Rectal smooth muscle tissue (tissue), 1 donor: ENCODE results near the gene NPR3.

Experiments used
- H3K27ac ChIP-seq: one replicate; pipeline ENCODE4 v1.7.0; 2013; ENCODE audit warnings: low read depth, low read length, inconsistent platforms
- H3K27me3 ChIP-seq: one replicate; pipeline ENCODE4 v1.7.0; 2013; ENCODE audit warnings: low read length; ENCODE audit not compliant: control insufficient read depth, insufficient read depth
- H3K36me3 ChIP-seq: one replicate; pipeline ENCODE4 v1.7.0; 2013; ENCODE audit warnings: low read length; ENCODE audit not compliant: control insufficient read depth, insufficient read depth
- H3K4me1 ChIP-seq: one replicate; pipeline ENCODE4 v1.7.0; 2013; ENCODE audit warnings: low read length; ENCODE audit not compliant: control insufficient read depth, insufficient read depth
- H3K4me3 ChIP-seq: one replicate; pipeline ENCODE4 v1.7.0; 2013; ENCODE audit warnings: low read length
- H3K9ac ChIP-seq: one replicate; pipeline ENCODE4 v1.7.0; 2013; ENCODE audit warnings: low read length

The NPR3 gene

GRCh38 chr5:32714836-32715235 lies 3.7 kb downstream of the NPR3 start:
- H3K27ac ChIP-seq, result peak overlapping the region; percentile 48
- H3K36me3 ChIP-seq, result no peaks in the 10 kb centered on the region
- H3K27me3 ChIP-seq, result peaks cover 4% of the 10 kb centered on the region
- H3K4me3 ChIP-seq, result no peak overlapping the region
- H3K4me1 ChIP-seq, result no peaks in the 10 kb centered on the region
- no peak overlapping the region for H3K9ac ChIP-seq

DNA sequence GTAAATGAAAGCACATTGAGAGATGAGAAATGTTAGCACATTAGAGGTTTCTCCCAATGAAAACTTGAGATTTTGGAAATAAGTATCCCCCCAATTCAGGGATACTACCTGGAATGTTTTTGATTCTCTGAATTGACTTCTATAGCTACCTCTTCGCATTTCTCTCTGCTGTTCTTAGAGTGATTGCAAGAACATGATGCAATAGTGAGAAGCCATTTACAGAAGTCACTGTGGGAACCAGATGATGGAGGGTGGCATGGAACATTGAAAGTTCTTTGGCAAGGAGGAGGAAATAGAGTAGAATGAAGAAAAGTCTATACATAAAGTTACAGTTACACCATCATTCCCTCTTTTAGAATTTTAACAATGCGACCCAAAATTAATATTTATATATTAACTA lies 9.2 kb downstream of the NPR3 start:
- Histone ChIP-seq H3K36me3 (no peaks in the 10 kb centered on the region), H3K4me1 (no peaks in the 10 kb centered on the region), H3K4me3 (no peak overlapping the region), H3K27me3 (no peaks in the 10 kb centered on the region), H3K27ac (no peak overlapping the region), H3K9ac (no peak overlapping the region)

DNA sequence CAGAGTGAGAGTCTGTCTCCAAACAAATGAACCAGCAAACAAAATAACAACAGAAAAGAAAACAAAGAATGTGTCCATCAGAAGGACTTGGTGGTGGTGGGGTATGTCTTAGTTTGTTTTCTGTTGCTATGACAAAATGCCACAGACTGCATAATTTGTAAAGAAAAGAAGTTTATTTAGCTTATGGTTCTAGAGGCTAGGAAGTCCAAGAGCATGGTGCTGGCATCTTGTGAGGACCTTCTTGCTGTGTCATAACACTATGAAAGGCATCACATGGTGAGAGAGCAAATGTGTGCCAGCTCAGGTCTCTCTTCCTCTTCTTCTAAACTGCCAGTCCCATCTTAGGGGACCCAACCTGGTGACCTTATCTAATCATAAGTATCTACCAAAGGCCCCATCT lies 10.5 kb downstream of the NPR3 start:
- no peak overlapping the region for H3K4me3 ChIP-seq
- no peaks in the 10 kb centered on the region for H3K27me3 ChIP-seq
- H3K4me1 ChIP-seq, result no peaks in the 10 kb centered on the region
- H3K27ac ChIP-seq, result no peak overlapping the region
- no peaks in the 10 kb centered on the region for H3K36me3 ChIP-seq
- no peak overlapping the region for H3K9ac ChIP-seq

DNA sequence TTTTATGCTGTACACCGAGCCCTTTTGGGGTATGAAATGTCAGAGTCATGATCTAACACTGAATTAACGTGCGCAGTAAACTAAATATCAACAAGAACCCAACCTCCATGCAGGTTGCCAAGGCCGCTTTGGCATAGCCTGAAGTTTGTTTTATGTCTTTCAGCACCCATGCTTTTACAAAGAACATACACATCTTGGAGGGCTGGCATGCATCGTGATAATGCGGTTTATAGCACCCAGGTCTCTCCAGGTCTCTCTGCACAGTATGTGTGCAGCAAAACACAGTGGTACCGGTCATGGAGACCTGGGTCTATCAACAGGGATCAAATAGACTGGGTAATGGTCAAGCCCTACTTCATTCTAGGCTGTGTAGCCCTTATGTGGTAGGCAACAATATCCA lies 11.8 kb downstream of the NPR3 start:
- peak overlapping the region; percentile 60 for H3K27ac ChIP-seq
- H3K4me1 ChIP-seq, result no peaks in the 10 kb centered on the region
- no peaks in the 10 kb centered on the region for H3K36me3 ChIP-seq
- no peak overlapping the region for H3K9ac ChIP-seq
- no peaks in the 10 kb centered on the region for H3K27me3 ChIP-seq
- H3K4me3 ChIP-seq, result no peak overlapping the region

GRCh38 chr5:32724526-32724925 lies 13.4 kb downstream of the NPR3 start:
- Histone ChIP-seq H3K9ac (no peak overlapping the region), H3K4me1 (no peaks in the 10 kb centered on the region), H3K27ac (no peak overlapping the region), H3K4me3 (no peak overlapping the region), H3K36me3 (no peaks in the 10 kb centered on the region), H3K27me3 (no peaks in the 10 kb centered on the region)

DNA sequence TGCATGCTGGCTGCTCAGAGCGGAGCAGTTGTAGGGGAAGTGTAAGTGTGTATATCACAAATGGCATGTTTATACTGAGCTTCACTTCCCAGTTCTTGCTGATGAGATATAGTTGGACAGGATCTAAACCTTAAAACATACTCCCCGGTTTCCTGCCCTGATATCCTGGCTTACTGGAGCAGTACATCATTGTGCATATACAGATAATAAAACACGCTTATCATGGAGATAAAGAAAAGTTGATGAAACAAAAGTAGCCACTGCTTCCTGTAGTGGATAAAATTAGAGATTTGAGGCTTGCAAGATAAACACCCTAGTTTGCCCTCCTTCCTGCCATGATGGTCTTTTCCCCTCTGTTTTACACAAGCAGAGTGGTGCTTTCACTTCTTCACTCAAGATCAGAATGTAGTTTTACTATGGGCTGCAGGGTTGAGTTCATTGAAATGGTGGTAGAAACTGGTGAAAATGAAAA lies 15.0 kb downstream of the NPR3 start:
- Histone ChIP-seq H3K4me1 (no peaks in the 10 kb centered on the region), H3K27ac (peak overlapping the region; percentile 16), H3K27me3 (no peaks in the 10 kb centered on the region), H3K9ac (no peak overlapping the region), H3K36me3 (no peaks in the 10 kb centered on the region), H3K4me3 (no peak overlapping the region)

DNA sequence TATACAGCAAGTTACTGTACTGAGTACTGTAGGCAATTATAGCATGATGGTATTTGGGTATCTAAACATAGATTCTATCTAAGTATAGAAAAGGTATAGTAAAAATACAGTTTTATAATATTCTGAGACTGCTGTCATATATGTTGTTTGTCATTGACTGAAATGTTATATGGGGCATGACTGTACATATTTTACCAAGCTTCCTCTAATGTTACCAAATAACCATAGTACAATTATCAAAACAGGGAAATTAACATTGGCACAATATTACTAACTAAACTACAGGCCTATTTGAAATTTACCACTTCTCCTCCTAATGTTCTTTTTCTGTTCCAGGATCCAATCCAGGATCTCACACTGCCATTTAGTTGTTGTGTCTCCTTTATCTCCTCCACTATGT lies 18.5 kb downstream of the NPR3 start:
- H3K4me1 ChIP-seq, result peaks cover 2% of the 10 kb centered on the region
- H3K36me3 ChIP-seq, result no peaks in the 10 kb centered on the region
- H3K27ac ChIP-seq, result no peak overlapping the region
- H3K4me3 ChIP-seq, result no peak overlapping the region
- no peak overlapping the region for H3K9ac ChIP-seq
- H3K27me3 ChIP-seq, result no peaks in the 10 kb centered on the region

DNA sequence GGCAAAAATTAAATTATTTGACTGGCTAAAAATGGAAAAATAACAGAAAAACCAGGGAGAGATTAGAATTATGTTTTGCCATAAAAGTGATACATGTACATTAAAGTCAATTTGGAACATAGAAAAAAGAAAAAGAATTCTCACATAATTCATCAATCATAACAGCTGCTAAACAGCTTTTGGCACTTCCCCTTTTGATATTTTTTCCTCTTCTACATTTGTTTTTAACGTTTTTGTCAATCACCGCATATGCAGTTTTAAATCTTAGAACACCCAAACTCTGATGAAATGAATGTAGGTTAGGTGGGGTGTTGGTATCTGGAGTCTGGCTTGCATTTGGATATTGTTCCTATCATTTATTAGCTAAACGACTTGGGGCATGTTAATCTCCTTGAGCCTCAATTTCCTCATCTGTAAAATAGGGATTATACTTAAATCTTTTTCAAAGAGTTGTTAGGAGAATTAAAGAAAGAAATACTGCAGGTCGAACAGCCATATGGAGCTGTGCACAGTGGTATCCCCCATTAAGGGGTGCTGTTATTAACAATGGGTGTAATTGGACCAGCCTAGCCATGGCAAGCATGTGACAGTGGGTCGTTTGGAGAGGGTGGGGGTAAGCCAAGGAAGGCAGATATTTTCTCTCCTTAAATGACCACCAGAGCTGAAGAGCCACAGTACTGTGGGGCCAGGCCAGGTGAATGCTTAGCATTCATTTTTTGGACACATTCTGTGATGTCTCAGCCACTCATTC lies 22.6 kb downstream of the NPR3 start:
- Histone ChIP-seq H3K9ac (no peak overlapping the region), H3K36me3 (no peaks in the 10 kb centered on the region), H3K27ac (no peak overlapping the region), H3K4me3 (no peak overlapping the region), H3K27me3 (no peaks in the 10 kb centered on the region), H3K4me1 (peaks cover 2% of the 10 kb centered on the region)

DNA sequence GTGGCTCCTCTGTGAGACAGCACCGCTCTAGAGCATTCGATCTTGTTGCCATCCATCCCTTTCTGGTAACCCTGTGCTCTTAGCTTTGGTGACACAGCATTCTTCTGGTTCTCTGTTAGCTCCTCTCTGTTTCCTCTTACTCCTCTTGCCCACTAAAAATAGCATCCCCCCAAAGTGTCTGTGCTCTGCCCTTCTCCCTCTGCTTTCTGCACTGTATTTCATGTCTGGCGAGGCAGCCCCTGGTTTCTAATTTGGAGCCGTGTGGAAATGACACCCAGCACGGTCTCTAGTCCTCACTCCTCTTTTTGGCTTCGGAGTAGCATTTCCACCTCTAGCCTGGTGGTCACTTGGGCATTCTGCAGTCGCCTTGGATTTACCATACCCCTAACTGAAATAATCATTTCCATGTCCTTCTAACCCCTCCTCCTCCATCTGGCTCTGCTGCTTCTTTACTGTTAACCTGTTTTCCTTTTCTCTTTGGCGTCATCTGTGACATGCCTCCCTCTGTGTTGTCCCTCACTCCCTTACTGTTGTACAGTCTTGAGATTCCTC lies 23.8 kb downstream of the NPR3 start:
- H3K9ac ChIP-seq, result no peak overlapping the region
- H3K27me3 ChIP-seq, result no peaks in the 10 kb centered on the region
- no peak overlapping the region for H3K4me3 ChIP-seq
- H3K4me1 ChIP-seq, result peaks cover 2% of the 10 kb centered on the region
- H3K36me3 ChIP-seq, result no peaks in the 10 kb centered on the region
- H3K27ac ChIP-seq, result no peak overlapping the region

- Histone ChIP-seq H3K4me3 (no peak overlapping the region), H3K9ac (no peak overlapping the region), H3K36me3 (no peaks in the 10 kb centered on the region), H3K27ac (no peak overlapping the region), H3K4me1 (peaks cover 2% of the 10 kb centered on the region), H3K27me3 (no peaks in the 10 kb centered on the region)
Measured at GRCh38 chr5:32735512-32735911, 24.4 kb downstream of the NPR3 start.

DNA sequence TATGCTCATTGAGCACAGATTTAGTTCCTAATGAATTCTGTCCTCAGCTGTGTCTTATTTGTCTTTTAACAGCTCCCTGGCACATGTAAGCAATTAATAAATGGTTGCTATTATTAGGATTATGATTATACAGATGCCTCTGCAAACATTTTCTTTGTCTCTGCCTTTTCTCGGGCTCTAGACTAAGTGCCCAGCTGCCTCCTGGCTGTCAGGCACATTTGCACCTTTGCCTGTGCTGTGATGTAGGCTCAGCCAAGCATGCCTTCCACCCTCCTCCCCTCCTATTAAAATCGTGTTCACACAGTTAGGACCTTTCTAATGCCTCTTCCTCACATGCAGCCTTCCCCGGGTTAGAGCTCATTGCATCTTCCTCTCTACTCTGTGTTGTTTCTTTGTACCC lies 25.7 kb downstream of the NPR3 start:
- no peak overlapping the region for H3K9ac ChIP-seq
- no peak overlapping the region for H3K4me3 ChIP-seq
- no peak overlapping the region for H3K27ac ChIP-seq
- H3K4me1 ChIP-seq, result peaks cover 2% of the 10 kb centered on the region
- no peaks in the 10 kb centered on the region for H3K27me3 ChIP-seq
- H3K36me3 ChIP-seq, result no peaks in the 10 kb centered on the region

DNA sequence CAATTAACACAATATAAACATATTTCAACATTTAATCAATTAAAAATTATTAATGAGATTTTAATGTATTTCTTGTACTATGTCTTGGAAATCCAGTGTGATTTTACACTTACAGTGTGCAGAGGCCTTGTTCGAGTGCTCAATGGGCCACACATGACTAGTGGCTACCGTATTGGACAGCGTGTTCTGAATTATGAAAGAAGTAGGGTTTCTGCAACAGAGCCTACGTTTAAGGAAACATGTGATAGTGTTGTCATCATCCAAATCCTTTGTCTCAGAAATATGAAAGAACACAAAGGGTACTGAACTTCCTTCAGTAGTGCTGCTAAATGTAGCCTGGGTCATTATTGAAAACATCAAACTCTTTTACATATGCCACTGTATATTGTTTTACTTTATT lies 29.5 kb downstream of the NPR3 start:
- Histone ChIP-seq H3K4me3 (no peak overlapping the region), H3K27me3 (no peaks in the 10 kb centered on the region), H3K36me3 (no peaks in the 10 kb centered on the region), H3K27ac (no peak overlapping the region), H3K9ac (no peak overlapping the region), H3K4me1 (no peaks in the 10 kb centered on the region)

- Histone ChIP-seq H3K4me3 (no peak overlapping the region), H3K36me3 (no peaks in the 10 kb centered on the region), H3K4me1 (no peaks in the 10 kb centered on the region), H3K9ac (no peak overlapping the region), H3K27me3 (no peaks in the 10 kb centered on the region), H3K27ac (no peak overlapping the region)
Measured at GRCh38 chr5:32745317-32745716, 34.2 kb downstream of the NPR3 start.
